ENCODE results near the gene HMCN2. TPM values are rescaled to one million over a fixed set of nuclear protein-coding genes. Genes with fewer than 3 reads are reported as not detected.

Gene HMCN2
- total RNA-seq, 1 experiment from 2014 or later: 5.6 TPM

GRCh38 chr9:130411566-130411915 is 146.0 kb downstream of the HMCN2 start (continued):
- TF ChIP-seq NR2C2 (CRISPR knock-in tag; IDR thresholded peaks at IDR 0.05) (no peak), ATF3 (CRISPR knock-in tag; conservative IDR thresholded peaks at IDR 0.05) (no peak), ZNF281 (CRISPR knock-in tag; IDR thresholded peaks at IDR 0.05) (no peak), AFF4 (CRISPR knock-in tag; IDR thresholded peaks at IDR 0.05; ENCODE audit: borderline replicate concordance) (no peak), CDX4 (CRISPR knock-in tag; IDR thresholded peaks at IDR 0.05; ENCODE audit: borderline replicate concordance) (no peak), ZNF138 (CRISPR knock-in tag; conservative IDR thresholded peaks at IDR 0.05) (no peak), NR3C1 (CRISPR knock-in tag; conservative IDR thresholded peaks at IDR 0.05; ENCODE audit: low read depth) (no peak), SMAD4 (CRISPR knock-in tag; IDR thresholded peaks at IDR 0.05) (no peak), ZNF263 (CRISPR knock-in tag; IDR thresholded peaks at IDR 0.05; ENCODE audit: low read depth) (no peak), USF1 (CRISPR knock-in tag; IDR thresholded peaks at IDR 0.05) (no peak), ARID4B (CRISPR knock-in tag; IDR thresholded peaks at IDR 0.05; ENCODE audit: borderline replicate concordance) (no peak), NR1H2 (CRISPR knock-in tag; IDR thresholded peaks at IDR 0.05) (no peak), FOXJ3 (CRISPR knock-in tag; IDR thresholded peaks at IDR 0.05; ENCODE audit: borderline replicate concordance) (no peak)

Data from WTC11 (cell line).